Fibroblast of gingiva (primary cell): ENCODE results near the gene SLC12A9.

Experiments
- DNase-seq: peaks from one replicate; pipeline ENCODE4 v3.0.0-alpha.2; 2011; ENCODE audit warnings: low read depth

Gene SLC12A9

DNA sequence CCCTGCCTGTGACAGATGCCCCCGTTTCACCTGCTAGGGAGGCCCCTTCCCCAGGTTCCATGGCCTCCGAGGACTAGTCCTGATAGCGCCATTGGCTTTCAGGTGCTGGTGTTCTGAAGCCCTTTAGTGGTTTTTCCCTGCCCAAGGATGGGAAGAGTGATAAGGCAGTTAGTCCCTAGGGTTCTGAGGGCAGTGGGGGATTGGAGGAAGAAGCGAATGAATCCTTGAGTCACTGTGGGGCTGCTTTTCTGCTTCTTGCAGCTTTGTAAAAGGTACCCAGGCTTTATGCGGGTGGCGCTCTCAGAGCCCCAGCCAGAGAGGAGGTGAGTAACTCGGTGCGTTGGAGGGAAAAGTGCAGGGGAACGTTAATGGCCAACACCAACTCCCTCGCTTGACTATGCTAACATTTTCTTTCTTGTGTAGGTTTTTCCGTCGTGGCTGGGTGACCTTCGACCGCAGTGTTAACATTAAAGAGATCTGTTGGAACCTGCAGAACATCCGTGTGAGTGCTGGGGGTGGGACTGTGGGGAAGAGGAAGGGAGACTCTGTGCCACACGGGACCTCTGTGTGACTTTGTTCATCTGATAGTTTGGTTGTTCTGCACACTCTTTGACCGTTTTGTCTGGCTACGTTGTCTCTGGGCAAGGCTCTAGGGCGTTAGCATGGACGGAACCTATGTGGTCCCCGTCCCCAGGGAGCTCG lies 33.1 kb downstream of the SLC12A9 start:
- DNase-seq = no peak

DNA sequence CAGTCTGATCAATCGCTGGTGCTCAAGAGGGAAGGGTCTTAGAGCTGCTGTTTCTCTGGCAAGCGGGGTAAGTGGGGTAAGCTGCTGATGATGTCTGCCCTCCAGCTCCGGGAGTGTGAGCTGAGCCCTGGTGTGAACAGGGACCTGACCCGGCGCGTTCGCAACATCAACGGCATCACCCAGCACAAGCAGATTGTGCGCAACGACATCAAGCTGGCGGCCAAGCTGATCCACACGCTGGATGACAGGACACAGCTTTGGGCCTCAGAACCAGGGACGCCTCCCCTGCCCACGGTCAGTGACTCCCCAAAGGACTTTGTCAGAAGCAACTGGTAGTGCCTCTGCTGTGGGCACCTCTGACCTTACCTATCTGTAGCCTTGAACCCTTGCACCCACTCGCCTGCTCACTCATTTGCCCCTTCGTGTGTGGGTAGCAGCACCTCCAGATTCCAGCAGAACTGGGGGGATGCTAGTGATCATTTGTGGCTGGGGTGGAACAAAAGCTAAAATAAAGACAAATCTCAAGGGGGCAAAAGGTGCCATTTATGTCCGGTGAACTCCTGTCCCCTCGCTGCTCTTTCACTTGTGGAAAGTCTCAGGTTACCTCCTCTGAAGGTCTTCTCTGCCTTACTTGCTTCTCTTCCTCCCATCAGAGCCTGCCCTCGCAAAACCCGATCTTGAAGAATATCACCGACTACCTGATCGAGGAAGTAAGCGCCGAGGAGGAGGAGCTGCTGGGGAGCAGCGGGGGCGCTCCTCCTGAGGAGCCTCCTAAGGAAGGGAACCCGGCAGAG lies 33.8 kb downstream of the SLC12A9 start:
- no peak for DNase-seq

GRCh38 chr7:100886936-100887515 lies 34.5 kb downstream of the SLC12A9 start:
- DNase-seq = no peak

GRCh38 chr7:100887516-100888290 lies 35.2 kb downstream of the SLC12A9 start:
- DNase-seq = no peak

DNA sequence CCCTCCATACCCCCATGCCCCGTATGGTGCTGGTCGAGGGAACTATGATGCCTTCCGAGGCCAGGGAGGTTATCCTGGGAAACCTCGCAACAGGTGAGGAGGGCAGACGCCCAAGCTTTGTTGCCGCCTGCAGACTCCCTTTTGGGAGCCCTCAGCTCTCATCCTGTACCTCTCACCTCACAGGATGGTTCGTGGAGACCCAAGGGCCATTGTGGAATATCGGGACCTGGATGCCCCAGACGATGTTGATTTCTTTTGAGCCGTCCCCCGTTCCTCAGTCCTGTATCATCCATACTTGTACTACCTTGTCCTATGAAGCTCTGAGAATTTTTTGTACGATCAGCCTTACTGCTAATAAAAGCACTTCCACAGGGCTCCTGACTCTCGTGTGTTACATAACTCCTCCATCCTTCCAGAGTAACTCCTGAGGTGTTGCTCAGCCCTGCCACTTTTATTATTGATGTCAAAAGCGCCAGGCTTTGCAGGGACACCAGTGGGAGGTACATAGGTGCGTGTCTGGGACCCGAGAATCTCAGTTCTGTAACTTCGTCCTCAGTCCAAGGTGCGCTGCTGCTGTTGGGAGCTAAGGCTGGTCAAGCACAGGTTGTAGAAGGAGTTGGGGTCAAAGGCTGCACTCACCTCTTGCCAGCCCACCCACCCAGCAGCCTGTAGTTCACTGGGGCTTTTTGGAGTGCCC lies 35.9 kb downstream of the SLC12A9 start:
- no peak for DNase-seq

GRCh38 chr7:100888988-100889750 lies 36.7 kb downstream of the SLC12A9 start, which contains the start of gene UFSP1:
TSS of gene UFSP1 (minus strand) at chr7:100889715. CDS start at chr7:100889271, 444 bp downstream.
- no peak for DNase-seq

DNA sequence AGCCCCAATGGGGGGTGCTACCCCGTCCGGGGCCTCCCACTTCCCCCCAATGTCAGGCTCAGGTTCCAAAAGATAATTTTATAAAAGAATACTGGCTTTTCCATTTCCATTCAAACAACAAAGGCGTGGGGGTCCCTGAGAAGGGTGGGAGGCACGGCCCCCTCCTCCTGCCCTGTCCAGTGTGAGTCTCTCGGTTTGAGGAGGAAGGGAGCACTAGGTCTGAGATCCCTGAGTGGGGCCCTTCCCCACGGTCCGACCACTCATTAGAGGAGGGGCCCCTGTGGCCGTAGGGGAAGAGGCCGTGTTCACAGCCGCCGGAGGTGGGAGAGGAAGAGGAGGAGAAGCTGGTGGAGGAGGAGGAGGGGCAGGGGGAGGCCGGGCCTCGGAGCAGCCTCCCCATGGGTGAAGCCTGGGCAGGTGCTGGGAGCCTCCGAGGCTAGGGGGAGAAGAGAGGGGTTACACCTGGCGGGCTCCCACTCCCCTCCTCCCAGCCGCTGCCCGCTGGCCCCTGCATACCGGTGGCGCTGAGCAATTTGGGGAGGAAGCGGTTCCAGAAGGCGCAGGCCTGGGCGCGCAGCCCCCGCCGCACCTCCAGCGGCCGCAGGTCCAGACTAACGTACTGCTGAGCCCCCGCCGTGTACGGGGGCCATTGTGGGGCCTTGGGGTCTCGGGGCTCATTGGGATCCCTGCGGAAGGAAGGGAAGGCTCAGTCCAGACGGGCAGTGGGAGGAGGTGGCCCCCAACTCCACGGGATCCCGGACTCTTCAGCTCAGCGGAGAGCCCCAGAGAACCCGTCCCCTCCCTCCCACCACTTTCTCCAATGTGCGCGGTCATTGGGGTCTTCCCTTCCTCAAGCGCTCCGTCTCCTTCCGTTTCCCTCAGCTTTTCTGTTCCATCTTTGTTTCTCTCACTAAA lies 38.4 kb downstream of the SLC12A9 start:
- DNase-seq = no peak

DNA sequence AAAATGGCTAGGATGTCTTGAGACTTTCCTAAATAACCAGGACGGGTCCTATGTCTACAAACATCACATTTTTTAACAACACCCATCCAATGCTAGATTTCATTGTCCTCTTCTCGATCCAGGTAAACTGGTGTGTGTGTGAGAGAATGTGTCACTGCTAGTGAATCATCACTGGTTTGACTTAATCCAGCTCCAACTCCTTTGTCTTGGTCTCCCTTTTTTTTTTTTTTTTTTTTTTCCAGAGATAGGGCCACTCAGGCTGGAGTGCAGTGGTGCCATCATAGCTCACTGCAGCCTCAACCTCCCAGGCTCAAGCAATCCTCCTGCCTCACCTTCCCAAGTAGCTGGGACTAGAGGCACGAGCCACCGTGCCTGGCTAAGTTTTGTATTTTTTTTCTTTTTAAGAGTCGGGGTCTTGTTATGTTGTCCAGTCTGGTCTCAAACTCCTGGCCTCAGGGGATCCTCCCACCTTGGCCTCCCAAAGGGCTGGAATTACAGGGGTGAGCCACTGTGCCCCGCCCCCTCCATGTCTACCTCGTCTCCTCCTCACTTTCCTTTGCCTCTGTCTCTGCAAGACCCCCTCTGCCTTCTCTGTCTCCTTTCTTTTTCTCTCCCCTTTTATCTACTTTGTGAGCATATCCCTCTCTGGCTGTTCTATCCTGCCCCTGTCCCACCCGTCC lies 39.2 kb downstream of the SLC12A9 start:
- DNase-seq = no peak

- DNase-seq = no peak
These were observed 40.1 kb downstream of the SLC12A9 start for GRCh38 chr7:100892364-100893317.

DNA sequence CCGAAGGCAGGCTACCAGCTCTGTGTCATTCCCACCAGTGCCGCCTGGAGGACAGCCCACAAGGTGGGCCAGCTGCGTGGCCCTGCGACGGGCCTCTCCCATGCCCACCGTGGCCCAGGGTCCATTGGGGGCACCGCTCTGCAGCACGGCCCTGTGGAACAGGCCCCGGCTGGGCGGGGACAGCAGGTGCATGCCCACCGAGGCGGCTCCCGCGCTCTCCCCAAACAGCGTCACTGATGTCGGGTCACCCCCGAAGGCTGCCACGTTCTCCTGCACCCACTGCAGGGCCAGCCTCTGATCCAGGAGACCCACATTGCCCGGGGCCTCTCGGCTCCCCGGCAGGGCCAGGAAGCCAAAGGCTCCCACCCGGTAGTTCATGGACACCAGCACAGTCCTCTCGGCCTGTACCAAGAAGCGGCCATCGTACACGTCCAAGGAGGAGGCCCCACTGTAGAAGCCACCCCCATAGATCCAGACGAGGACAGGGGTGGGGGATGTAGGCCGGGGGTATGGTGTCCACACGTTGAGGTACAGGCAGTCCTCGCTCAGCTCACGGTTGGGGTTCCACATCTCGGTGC lies 40.9 kb downstream of the SLC12A9 start:
- DNase-seq = no peak

GRCh38 chr7:100893910-100894721 lies 41.6 kb downstream of the SLC12A9 start:
- DNase-seq = no peak

DNA sequence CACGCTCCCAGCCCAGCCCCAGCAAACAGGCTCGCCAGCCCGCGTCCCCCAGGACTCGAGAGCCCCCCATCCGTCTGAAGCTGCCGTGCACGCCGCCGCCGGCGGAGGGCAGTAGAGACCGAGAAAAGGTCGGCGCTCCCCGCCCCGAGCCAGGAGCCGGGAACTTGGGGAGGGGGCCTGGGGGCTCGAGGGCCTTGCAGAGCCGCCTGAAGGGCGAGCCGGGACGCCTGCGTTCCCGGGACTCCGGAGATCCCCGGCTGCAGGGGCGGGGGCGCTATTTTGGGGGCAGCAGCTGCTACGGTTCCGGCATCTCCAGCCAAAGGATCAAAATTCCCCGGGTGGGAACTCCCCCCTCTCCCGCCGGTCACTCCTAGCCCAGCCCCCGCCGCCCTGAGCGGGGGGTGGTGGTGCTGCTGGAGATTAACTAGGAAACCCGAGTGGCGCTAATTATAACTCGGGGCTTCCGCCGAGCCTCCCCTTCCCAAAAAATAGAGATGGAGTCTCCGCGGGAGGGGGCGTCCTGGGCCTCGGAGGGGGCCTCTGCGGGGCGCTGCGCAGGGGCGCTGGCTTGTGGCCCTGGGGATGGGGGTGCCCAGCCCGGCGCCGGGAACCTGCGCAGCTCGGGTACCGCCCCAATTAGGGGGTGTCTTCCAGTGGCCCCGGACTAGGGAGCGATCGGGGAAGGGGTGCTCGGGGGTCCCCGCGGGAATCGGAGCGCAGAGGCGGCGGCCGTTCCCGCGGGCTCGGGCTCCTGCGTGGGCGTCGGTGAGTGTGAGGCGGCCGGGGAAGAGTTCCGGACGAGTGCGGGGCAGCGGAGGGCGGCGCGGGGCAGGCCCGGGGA lies 42.6 kb downstream of the SLC12A9 start:
- DNase-seq = no peak

GRCh38 chr7:100895701-100895955 lies 43.1 kb downstream of the SLC12A9 start, which contains the start of gene ACHE:
TSS of gene ACHE (minus strand) at chr7:100895888. CDS start at chr7:100894232, 1,656 bp downstream.
- no peak for DNase-seq

GRCh38 chr7:100895956-100896731 lies 43.6 kb downstream of the SLC12A9 start:
- no peak for DNase-seq
